ENCODE data around the gene KLF12.

KLF12 gene

GRCh38 chr13:74103196-74103595 lies 31.0 kb downstream of the KLF12 start:
- H3K27ac ChIP-seq = no peak overlapping the region
- no peak for TF ChIP-seq CTCF (conservative IDR thresholded peaks at IDR 0.05)

GRCh38 chr13:74102691-74103090 lies 31.5 kb downstream of the KLF12 start:
- H3K27ac ChIP-seq = no peak overlapping the region
- TF ChIP-seq CTCF (conservative IDR thresholded peaks at IDR 0.05) = no peak

- no peak for TF ChIP-seq CTCF (conservative IDR thresholded peaks at IDR 0.05)
Observed at GRCh38 chr13:74101436-74101835, 32.8 kb downstream of the KLF12 start.

GRCh38 chr13:74098077-74098476 lies 36.1 kb downstream of the KLF12 start:
- TF ChIP-seq CTCF (conservative IDR thresholded peaks at IDR 0.05) = no peak
- no peak overlapping the region for H3K27ac ChIP-seq

More at GRCh38 chr13:74101436-74101835, 32.8 kb downstream of the KLF12 start:
- H3K27ac ChIP-seq = no peak overlapping the region

GRCh38 chr13:74097116-74097515 lies 37.1 kb downstream of the KLF12 start:
- no peak for TF ChIP-seq CTCF (conservative IDR thresholded peaks at IDR 0.05)
- H3K27ac ChIP-seq = no peak overlapping the region

- no peak for TF ChIP-seq CTCF (conservative IDR thresholded peaks at IDR 0.05)
Observed at GRCh38 chr13:74093691-74094090, 40.5 kb downstream of the KLF12 start.

GRCh38 chr13:74092711-74093110 lies 41.5 kb downstream of the KLF12 start:
- no peak overlapping the region for H3K27ac ChIP-seq
- no peak for TF ChIP-seq CTCF (conservative IDR thresholded peaks at IDR 0.05)

More at GRCh38 chr13:74093691-74094090, 40.5 kb downstream of the KLF12 start:
- no peak overlapping the region for H3K27ac ChIP-seq

Data from VCaP (cell line).